PC-3 (cell line): ENCODE data around the gene BORCS8. TPM values are rescaled to one million over a fixed set of nuclear protein-coding genes. Genes with fewer than 3 reads are reported as not detected.

Source experiments
- ATAC-seq: fragments of 200-7000 bp; cut with Tn5 transposase; 2 replicates; pipeline ENCODE4 v1.9.1; 2020; ENCODE audit warnings: mild to moderate bottlenecking, moderate library complexity
- BruUV-seq: library from RNA; stranded (reverse); fragments of 400-500 nt; replicated peaks from 2 replicates; lab custom pipeline; 2021; lab: Mats Ljungman, UMichigan
- CTCF ChIA-PET: fragments of 300-600 bp; sonication (Branson Sonifier 250); formaldehyde crosslinking; loops from one replicate; lab custom pipeline; 2022; ENCODE audit warnings: antibody characterized with exemption; lab: Charles Lee
- POLR2A ChIA-PET: fragments of 300-600 bp; sonication (Branson Sonifier 250); formaldehyde crosslinking; loops from one replicate; lab custom pipeline; 2022; ENCODE audit warnings: antibody characterized with exemption; ENCODE audit not compliant: unreplicated experiment; lab: Charles Lee
- DNase-seq: peaks from one replicate; pipeline ENCODE4 v3.0.0-alpha.2; 2015
- H2AFZ ChIP-seq: fragments of 300-600 bp; sonication (generic); 2 replicates; pipeline ENCODE4 v1.6.0; 2016; ENCODE audit warnings: antibody characterized with exemption, low read length
- H3F3A ChIP-seq: fragments of 300-600 bp; sonication (generic); one replicate; pipeline ENCODE4 v1.6.0; 2017; ENCODE audit warnings: antibody characterized with exemption, low read length, control low read depth, mild to moderate bottlenecking; ENCODE audit not compliant: unreplicated experiment
- H3K27ac ChIP-seq: fragments of 300-600 bp; sonication (generic); 2 replicates; pipeline ENCODE4 v1.5.1; 2016; ENCODE audit warnings: mild to moderate bottlenecking, low read length
- H3K27me3 ChIP-seq: fragments of 300-600 bp; sonication (generic); 2 replicates; pipeline ENCODE4 v1.6.1; 2016; ENCODE audit warnings: low read length, mixed read lengths
- H3K36me3 ChIP-seq: fragments of 300-600 bp; sonication (generic); 2 replicates; pipeline ENCODE4 v1.6.1; 2016; ENCODE audit warnings: low read depth, mixed run types, low read length, mixed read lengths
- H3K4me1 ChIP-seq: fragments of 300-600 bp; sonication (generic); 2 replicates; pipeline ENCODE4 v1.5.1; 2016; ENCODE audit warnings: low read length; ENCODE audit not compliant: insufficient read depth
- H3K4me2 ChIP-seq: fragments of 300-600 bp; sonication (generic); 2 replicates; pipeline ENCODE4 v1.6.0; 2016; ENCODE audit warnings: low read length
- H3K4me3 ChIP-seq: fragments of 300-600 bp; sonication (generic); 2 replicates; pipeline ENCODE4 v1.5.1; 2016; ENCODE audit warnings: mild to moderate bottlenecking, low read length, mixed read lengths
- H3K79me2 ChIP-seq: fragments of 300-600 bp; sonication (generic); 2 replicates; pipeline ENCODE4 v1.6.1; 2017; ENCODE audit warnings: low read length, mixed read lengths
- H3K9ac ChIP-seq: fragments of 300-600 bp; sonication (generic); 2 replicates; pipeline ENCODE4 v1.6.0; 2016; ENCODE audit warnings: mild to moderate bottlenecking, low read length
- H3K9me2 ChIP-seq: fragments of 300-600 bp; sonication (generic); replicated peaks from 2 replicates; pipeline ENCODE4 v1.6.1; 2016; ENCODE audit warnings: mixed run types, low read length, mixed read lengths
- H3K9me3 ChIP-seq: fragments of 300-600 bp; sonication (generic); 2 replicates; pipeline ENCODE4 v1.6.1; 2016; ENCODE audit warnings: low read length, mixed read lengths
- H4K20me1 ChIP-seq: fragments of 300-600 bp; sonication (generic); 2 replicates; pipeline ENCODE4 v1.6.1; 2016; ENCODE audit warnings: low read length, mixed read lengths
- CTCF ChIP-seq: fragments of 300-600 bp; sonication (generic); conservative IDR thresholded peaks from 2 replicates; pipeline ENCODE4 v1.5.1; 2017; ENCODE audit warnings: antibody characterized with exemption, low read depth, mild to moderate bottlenecking, low read length
- EZH2 ChIP-seq: fragments of 300-600 bp; sonication (generic); IDR thresholded peaks from one replicate; pipeline ENCODE4 v1.6.1; 2017; ENCODE audit warnings: antibody characterized with exemption, mild to moderate bottlenecking, low read length; ENCODE audit not compliant: unreplicated experiment
- EZH2phosphoT487 ChIP-seq: fragments of 300-600 bp; sonication (generic); IDR thresholded peaks from 2 replicates; pipeline ENCODE4 v1.6.1; 2018; ENCODE audit warnings: mild to moderate bottlenecking, antibody characterized with exemption, low read length, borderline replicate concordance
- intact Hi-C: fragments of 100-400 bp; cut with micrococcal nuclease; formaldehyde crosslinking; loops from 2 replicates; pipeline ENCODE4 v1.9.0; 2023
- total RNA-seq: library from RNA; depleted of rRNA; stranded (reverse); fragments of >200 nt; gene quantifications from 2 replicates; pipeline ENCODE4 v1.2.3, GENCODE V29; 2014

Gene BORCS8
- total RNA-seq, 1 experiment from 2014 or later = 33.1 TPM

GRCh38 chr19:19234220-19234816 lies 42.4 kb upstream of the BORCS8 start:
- H3K79me2 ChIP-seq = no peaks in the 10 kb centered on the region
- no peaks in the 10 kb centered on the region for H3F3A ChIP-seq
- H4K20me1 ChIP-seq = no peaks in the 10 kb centered on the region
- CTCF ChIA-PET = no interaction called here
- no peak overlapping the region for H2AFZ ChIP-seq
- TF ChIP-seq CTCF = no peak
- no peak for TF ChIP-seq EZH2phosphoT487
- no peak for TF ChIP-seq EZH2
- H3K27ac ChIP-seq = no peak overlapping the region
- no peaks in the 10 kb centered on the region for H3K9me2 ChIP-seq
- H3K4me2 ChIP-seq = no peak overlapping the region
- intact Hi-C loops = no loop called here
- BruUV-seq = no TSS peak
- DNase-seq = no peak
- H3K9ac ChIP-seq = no peak overlapping the region
- no peaks in the 10 kb centered on the region for H3K36me3 ChIP-seq
- H3K9me3 ChIP-seq = peaks cover 8% of the 10 kb centered on the region
- no peaks in the 10 kb centered on the region for H3K27me3 ChIP-seq
- H3K4me3 ChIP-seq = no peak overlapping the region
- no peak for ATAC-seq
- no peaks in the 10 kb centered on the region for H3K4me1 ChIP-seq
- POLR2A ChIA-PET = no interaction called here

GRCh38 chr19:19232261-19232721 lies 40.3 kb upstream of the BORCS8 start:
- DNase-seq (no peak), ATAC-seq (no peak)
- CTCF ChIA-PET = no interaction called here
- H3K9ac ChIP-seq = no peak overlapping the region
- no peaks in the 10 kb centered on the region for H3K4me1 ChIP-seq
- no peaks in the 10 kb centered on the region for H3K27me3 ChIP-seq
- H3K4me3 ChIP-seq = no peak overlapping the region
- H3K9me2 ChIP-seq = no peaks in the 10 kb centered on the region
- no peak overlapping the region for H3K4me2 ChIP-seq
- no peaks in the 10 kb centered on the region for H4K20me1 ChIP-seq
- H3K79me2 ChIP-seq = no peaks in the 10 kb centered on the region
- no peak for TF ChIP-seq CTCF
- no peak for TF ChIP-seq EZH2phosphoT487
- no peak for TF ChIP-seq EZH2
- BruUV-seq = no TSS peak
- POLR2A ChIA-PET = no interaction called here
- no peak overlapping the region for H2AFZ ChIP-seq
- intact Hi-C loops = no loop called here
- no peak overlapping the region for H3K27ac ChIP-seq
- no peaks in the 10 kb centered on the region for H3K36me3 ChIP-seq
- H3K9me3 ChIP-seq = peaks cover 8% of the 10 kb centered on the region
- no peaks in the 10 kb centered on the region for H3F3A ChIP-seq

GRCh38 chr19:19230999-19231398 lies 39.0 kb upstream of the BORCS8 start:
- BruUV-seq = no TSS peak
- no peak overlapping the region for H3K27ac ChIP-seq

More at GRCh38 chr19:19230999-19231398, 39.0 kb upstream of the BORCS8 start:
- H3K4me3 ChIP-seq = no peak overlapping the region
- H3K27me3 ChIP-seq = no peaks in the 10 kb centered on the region
- no peak overlapping the region for H2AFZ ChIP-seq
- H3K9ac ChIP-seq = no peak overlapping the region
- DNase-seq (no peak), ATAC-seq (no peak)
- no peaks in the 10 kb centered on the region for H3K4me1 ChIP-seq
- H3K9me2 ChIP-seq = no peaks in the 10 kb centered on the region
- no peak for TF ChIP-seq EZH2
- TF ChIP-seq EZH2phosphoT487 = no peak
- TF ChIP-seq CTCF = no peak
- H3K36me3 ChIP-seq = no peaks in the 10 kb centered on the region
- no peaks in the 10 kb centered on the region for H3F3A ChIP-seq
- ChIA-PET POLR2A (no interaction called here), CTCF (no interaction called here)
- H4K20me1 ChIP-seq = no peaks in the 10 kb centered on the region
- H3K79me2 ChIP-seq = no peaks in the 10 kb centered on the region
- intact Hi-C loops = no loop called here
- no peak overlapping the region for H3K4me2 ChIP-seq
- H3K9me3 ChIP-seq = peaks cover 8% of the 10 kb centered on the region
